Liver (tissue), 9 donors: ENCODE results near the gene AMACR. TPM values are rescaled to one million over a fixed set of nuclear protein-coding genes. Genes with fewer than 3 reads are reported as not detected.

Experiments used
- DNase-seq: peaks from one replicate; pipeline ENCODE4 v3.0.0-alpha.2; 2017; ENCODE audit warnings: low spot score
- H3K27ac ChIP-seq, 2 donors: one replicate each; pipeline ENCODE4 v1.7.0; 2013; ENCODE audit warnings: inconsistent platforms in 2 of 2, low read length in 2 of 2, control low read depth in 1 of 2, low read depth in 1 of 2, mild to moderate bottlenecking in 1 of 2
- H3K27me3 ChIP-seq, 4 donors: one replicate each; pipeline versions ENCODE4 v1.6.1 to v1.7.0; 2013; ENCODE audit warnings: low read length in 3 of 4, inconsistent platforms in 1 of 4, mild to moderate bottlenecking in 1 of 4, moderate library complexity in 1 of 4; ENCODE audit not compliant: control insufficient read depth in 4 of 4, insufficient read depth in 4 of 4
- H3K36me3 ChIP-seq, 4 donors: one replicate each; pipeline versions ENCODE4 v1.6.1 to v1.7.0; 2013; ENCODE audit warnings: low read length in 3 of 4, mild to moderate bottlenecking in 3 of 4, low read depth in 1 of 4, moderate library complexity in 1 of 4; ENCODE audit not compliant: control insufficient read depth in 4 of 4, insufficient read depth in 3 of 4
- H3K4me1 ChIP-seq, 4 donors: one replicate each; pipeline versions ENCODE4 v1.6.1 to v1.7.0; 2013; ENCODE audit warnings: low read length in 3 of 4, mild to moderate bottlenecking in 3 of 4, moderate library complexity in 1 of 4; ENCODE audit not compliant: control insufficient read depth in 4 of 4, insufficient read depth in 4 of 4
- H3K4me3 ChIP-seq, 3 donors: one replicate each; pipeline versions ENCODE4 v1.6.1 to v1.7.0; 2013; ENCODE audit warnings: low read length in 3 of 3, control low read depth in 1 of 3, low read depth in 1 of 3, mild to moderate bottlenecking in 1 of 3
- H3K9ac ChIP-seq, 2 donors: one replicate each; pipeline ENCODE4 v1.7.0; 2013; ENCODE audit warnings: low read length in 2 of 2, mild to moderate bottlenecking in 2 of 2, moderate library complexity in 2 of 2, control low read depth in 1 of 2, low read depth in 1 of 2
- H3K9me3 ChIP-seq, 4 donors: one replicate each; pipeline versions ENCODE4 v1.6.1 to v1.7.0; 2013; ENCODE audit warnings: low read length in 3 of 4; ENCODE audit not compliant: control insufficient read depth in 4 of 4
- CTCF ChIP-seq: fragments of 150-350 bp; IDR thresholded peaks from 2 replicates; pipeline ENCODE4 v1.5.1; 2017; ENCODE audit warnings: improper control_type of control experiment, low read depth, low read length; ENCODE audit not compliant: missing input control
- EGR1 ChIP-seq, 2 donors: IDR thresholded peaks; 2 replicates each; pipeline ENCODE4 v1.6.1; 2016 to 2018; ENCODE audit warnings: antibody characterized with exemption in 2 of 2, low read depth in 2 of 2
- FOXA2 ChIP-seq: IDR thresholded peaks from 2 replicates; pipeline ENCODE4 v1.6.1; 2016; ENCODE audit warnings: antibody characterized with exemption
- GABPA ChIP-seq, 2 donors: IDR thresholded peaks in 1 of 2; conservative IDR thresholded peaks in 1 of 2; 2 replicates each; pipeline ENCODE4 v1.6.1; 2016; ENCODE audit warnings: antibody characterized with exemption in 2 of 2, mild to moderate bottlenecking in 1 of 2, moderate library complexity in 1 of 2
- HNF4A ChIP-seq, 2 donors: conservative IDR thresholded peaks; 2 replicates each; pipeline ENCODE4 v1.6.1; 2016; ENCODE audit warnings: antibody characterized with exemption in 2 of 2, mild to moderate bottlenecking in 2 of 2
- HNF4G ChIP-seq: IDR thresholded peaks from 2 replicates; pipeline ENCODE4 v1.6.1; 2016; ENCODE audit warnings: antibody characterized with exemption
- MAX ChIP-seq: IDR thresholded peaks from 2 replicates; pipeline ENCODE4 v1.6.1; 2016; ENCODE audit warnings: antibody characterized with exemption
- RAD21 ChIP-seq, 2 donors: IDR thresholded peaks; 2 replicates each; pipeline ENCODE4 v1.6.1; 2016; ENCODE audit warnings: antibody characterized with exemption in 2 of 2, mild to moderate bottlenecking in 2 of 2
- RXRA ChIP-seq, 2 donors: IDR thresholded peaks; 2 replicates each; pipeline ENCODE4 v1.6.1; 2017 to 2018; ENCODE audit warnings: antibody characterized with exemption in 2 of 2, mild to moderate bottlenecking in 1 of 2
- SP1 ChIP-seq: IDR thresholded peaks from 2 replicates; pipeline ENCODE4 v1.6.1; 2018; ENCODE audit warnings: antibody characterized with exemption, mild to moderate bottlenecking
- TAF1 ChIP-seq: conservative IDR thresholded peaks from 2 replicates; pipeline ENCODE4 v1.6.1; 2016; ENCODE audit warnings: antibody characterized with exemption, mild to moderate bottlenecking
- ZBTB33 ChIP-seq: IDR thresholded peaks from 2 replicates; pipeline ENCODE4 v1.6.1; 2016; ENCODE audit warnings: antibody characterized with exemption
- WGBS: extraction: QIAGEN DNeasy Blood & Tissue Kit; methylation state at CpG from one replicate; pipeline ENCODE4 v1.1.7; 2013; 5-methylcytosine and 5-hydroxymethylcytosine counted together
- polyA plus RNA-seq, 2 donors: library from polyadenylated mRNA; stranded (reverse) in 1 of 2; unstranded in 1 of 2; fragments of 200-250 nt in 1 of 2; fragments of >200 nt in 1 of 2; fragmentation: Nextera tagmentation in 1 of 2; extraction: Ambion mirVana in 1 of 2; gene quantifications; one replicate each; pipeline versions ENCODE4 v1.2.1 to v1.2.3, GENCODE V29; 2013 to 2015
- total RNA-seq, 2 donors: library from RNA; depleted of rRNA; stranded (reverse); fragments of >200 nt; gene quantifications; one replicate each; pipeline ENCODE4 v1.2.3, GENCODE V29; 2014
- donor health status: healthy.
- donor health status: healthy.
- donor health status: healthy.
- donor health status: healthy.
- donor health status: healthy.

Gene AMACR
- total and polyA plus RNA-seq, 4 donors = 15.6 to 48.5 (median 31.7) TPM

- Histone ChIP-seq H3K27me3 (no peaks in the 10 kb centered on the region), H3K9me3 (no peaks in the 10 kb centered on the region), H3K4me1 (no peaks in the 10 kb centered on the region), H3K27ac (no peak overlapping the region), H3K36me3 (no peaks in the 10 kb centered on the region), H3K4me3 (no peak overlapping the region), H3K9ac (no peak overlapping the region)
- no peak for DNase-seq
- 69% methylated on average over 10 of the region's 10 CpGs for WGBS
- TF ChIP-seq RAD21 (IDR thresholded peaks at IDR 0.05) (peak; percentile 67 to 80), HNF4G (no peak), EGR1 (IDR thresholded peaks at IDR 0.05; ENCODE audit: low read depth in 2 of 2) (no peak), CTCF (peak; percentile 52)
These were observed 38.0 kb downstream of the AMACR start for GRCh38 chr5:33969572-33970452.

GRCh38 chr5:33968211-33969005, 39.4 kb downstream of the AMACR start:
- TF ChIP-seq RAD21 (IDR thresholded peaks at IDR 0.05) (no peak), GABPA (IDR thresholded peaks at IDR 0.05 in 1 of 2, conservative IDR thresholded peaks at IDR 0.05 in 1 of 2) (no peak), CTCF (no peak), FOXA2 (no peak)
- WGBS = 68% methylated on average over 3 of the region's 3 CpGs

GRCh38 chr5:33966805-33967204, 41.0 kb downstream of the AMACR start:
- H3K9ac ChIP-seq = no peak overlapping the region
- H3K36me3 ChIP-seq = no peaks in the 10 kb centered on the region
- WGBS = 81% methylated on average over 2 of the region's 2 CpGs
- H3K27ac ChIP-seq = no peak overlapping the region
- H3K9me3 ChIP-seq = no peaks in the 10 kb centered on the region
- DNase-seq = no peak
- TF ChIP-seq ZBTB33 = no peak
- no peak for TF ChIP-seq RXRA (IDR thresholded peaks at IDR 0.05)
- TF ChIP-seq MAX = no peak
- no peak for TF ChIP-seq SP1
- no peak for TF ChIP-seq TAF1
- no peak for TF ChIP-seq CTCF
- TF ChIP-seq HNF4A (conservative IDR thresholded peaks at IDR 0.05) = no peak
- TF ChIP-seq GABPA (IDR thresholded peaks at IDR 0.05 in 1 of 2, conservative IDR thresholded peaks at IDR 0.05 in 1 of 2) = no peak
- no peaks in the 10 kb centered on the region for H3K27me3 ChIP-seq
- H3K4me3 ChIP-seq = no peak overlapping the region
- no peaks in the 10 kb centered on the region for H3K4me1 ChIP-seq

More at GRCh38 chr5:33968211-33969005, 39.4 kb downstream of the AMACR start:
- Histone ChIP-seq H3K9ac (no peak overlapping the region), H3K27me3 (no peaks in the 10 kb centered on the region), H3K4me1 (no peaks in the 10 kb centered on the region), H3K4me3 (no peak overlapping the region), H3K9me3 (no peaks in the 10 kb centered on the region), H3K27ac (no peak overlapping the region), H3K36me3 (no peaks in the 10 kb centered on the region)
- no peak for DNase-seq
